HG03095 (cell line): Measurements from ENCODE around the gene SP9.
"Not testable (repeated sequence)": the region's sequence is repeated elsewhere in the genome, so short reads cannot be mapped to it uniquely, and the experiment has no call there.

Source experiments
- ATAC-seq: cut with Tn5 transposase; IDR thresholded peaks from one replicate; pipeline ENCODE4 v1.9.1; 2021; ENCODE audit warnings: moderate library complexity; ENCODE audit not compliant: unreplicated experiment

The SP9 gene

DNA sequence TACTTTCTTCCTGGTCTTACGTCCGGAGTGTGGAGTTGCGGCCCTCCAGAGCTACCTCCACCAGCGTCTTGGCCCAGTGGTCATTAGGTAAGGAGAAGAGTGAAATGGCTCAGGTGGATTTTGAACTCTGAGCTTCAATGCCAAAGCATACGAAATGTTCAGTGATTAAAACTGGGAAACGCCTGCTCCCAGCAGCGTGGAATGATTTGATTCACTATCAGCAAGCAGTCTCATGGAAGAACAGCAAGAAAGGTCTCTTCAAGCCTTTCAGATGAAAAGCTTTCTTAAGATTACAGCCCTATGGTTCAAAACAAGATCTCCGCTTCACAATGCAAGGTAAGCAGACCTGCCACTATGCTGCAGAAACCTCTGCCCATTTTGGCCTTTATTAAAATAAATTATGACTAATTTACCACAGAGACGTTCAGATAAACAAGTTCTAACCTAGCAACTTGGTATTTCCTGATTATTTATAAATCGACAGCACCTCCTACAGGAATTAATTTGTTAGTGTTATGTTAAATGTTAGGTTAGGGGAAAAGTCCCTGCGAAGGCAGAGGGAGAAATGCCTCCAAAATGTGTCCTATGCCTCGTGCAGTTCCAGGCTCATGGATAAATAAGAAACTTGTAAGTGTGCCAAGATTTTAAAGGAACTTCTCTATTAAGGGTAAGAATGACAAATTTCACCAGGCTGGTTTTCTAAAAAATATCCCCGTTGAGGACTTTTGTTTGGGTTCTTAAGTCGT, 10.1 kb downstream of the SP9 start:
- ATAC-seq: no peak

GRCh38 chr2:174350018-174350417, 15.3 kb downstream of the SP9 start:
- no peak for ATAC-seq

DNA sequence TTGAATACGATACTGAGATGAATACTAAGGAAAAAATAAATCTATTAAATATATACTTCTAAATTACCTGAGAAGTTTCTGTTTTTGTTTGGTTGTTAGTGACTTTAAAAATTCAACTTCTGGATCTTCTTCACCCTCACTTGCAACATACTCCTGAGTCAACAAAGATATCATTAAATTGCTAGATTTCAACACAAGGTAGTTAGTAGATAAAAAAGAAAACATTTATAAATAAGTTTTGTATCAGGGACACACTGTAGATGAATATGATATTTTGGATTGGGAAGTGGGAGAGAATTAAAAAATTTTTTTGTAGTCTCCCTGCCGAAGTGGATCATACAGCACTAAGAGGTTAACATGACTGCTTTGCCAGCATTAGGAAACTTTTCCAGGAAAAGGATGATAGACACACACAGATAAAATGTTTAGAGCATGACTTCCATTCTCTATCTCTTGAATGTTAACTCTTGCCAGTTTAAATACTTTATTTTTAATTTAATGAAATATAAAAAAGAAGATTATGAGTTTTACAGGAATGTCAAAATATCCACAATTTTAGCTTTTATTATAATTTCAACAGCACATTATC, 15.9 kb downstream of the SP9 start:
- ATAC-seq: no peak

DNA sequence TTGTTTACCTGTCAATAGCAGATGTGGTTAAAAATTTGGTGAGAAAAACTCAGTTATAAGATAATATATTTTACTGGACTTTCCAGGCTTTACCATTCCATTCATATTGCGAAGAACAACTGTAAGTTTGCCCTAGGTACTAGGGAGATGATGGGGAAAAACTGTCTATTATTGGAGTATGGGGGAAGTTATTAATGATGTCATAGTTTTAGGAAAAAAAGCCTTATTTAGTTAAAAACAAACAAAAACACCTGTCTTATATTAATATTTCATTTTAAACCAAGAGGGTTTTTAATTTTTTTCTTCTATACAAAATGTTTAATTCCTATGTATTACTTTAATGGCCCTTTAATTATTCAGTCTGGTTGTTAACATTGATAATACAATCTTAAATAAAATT, 18.2 kb downstream of the SP9 start:
- ATAC-seq: no peak

DNA sequence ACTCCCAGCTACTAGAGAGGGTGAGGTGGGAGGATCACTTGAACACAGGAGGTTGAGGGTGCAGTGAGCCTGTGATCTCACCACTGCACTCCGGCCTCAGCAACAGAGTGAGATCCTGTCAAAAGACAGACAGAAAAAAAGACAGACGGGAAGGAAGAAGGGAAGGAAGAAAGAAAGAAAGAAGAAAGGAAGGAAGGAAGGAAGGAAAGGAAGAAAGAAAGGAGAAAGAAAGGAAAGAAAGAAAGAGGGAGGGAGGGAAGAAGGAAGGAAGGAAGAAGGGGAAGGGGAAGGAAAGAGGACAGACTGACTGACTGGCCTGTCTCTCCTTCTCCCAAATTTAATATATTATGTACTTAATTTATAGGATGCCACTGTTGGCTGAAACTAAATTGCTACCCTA, 21.6 kb downstream of the SP9 start:
- no peak for ATAC-seq

DNA sequence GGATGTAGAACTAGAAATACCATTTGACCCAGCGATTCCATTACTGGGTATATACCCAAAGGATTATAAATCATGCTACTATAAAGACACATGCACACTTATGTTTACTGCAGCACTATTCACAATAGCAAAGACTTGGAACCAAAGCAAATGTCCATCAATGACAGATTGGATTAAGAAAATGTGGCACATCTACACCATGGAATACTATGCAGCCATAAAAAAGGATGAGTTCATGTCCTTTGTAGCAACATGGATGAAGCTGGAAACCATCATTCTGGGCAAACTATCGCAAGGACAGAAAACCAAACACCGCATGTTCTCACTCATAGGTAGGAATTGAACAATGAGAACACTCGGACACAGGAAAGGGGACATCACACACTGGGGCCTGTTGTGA, 24.9 kb downstream of the SP9 start:
- ATAC-seq: not testable (repeated sequence)

- ATAC-seq: no peak
These were observed 28.2 kb downstream of the SP9 start for GRCh38 chr2:174362949-174363348.

DNA sequence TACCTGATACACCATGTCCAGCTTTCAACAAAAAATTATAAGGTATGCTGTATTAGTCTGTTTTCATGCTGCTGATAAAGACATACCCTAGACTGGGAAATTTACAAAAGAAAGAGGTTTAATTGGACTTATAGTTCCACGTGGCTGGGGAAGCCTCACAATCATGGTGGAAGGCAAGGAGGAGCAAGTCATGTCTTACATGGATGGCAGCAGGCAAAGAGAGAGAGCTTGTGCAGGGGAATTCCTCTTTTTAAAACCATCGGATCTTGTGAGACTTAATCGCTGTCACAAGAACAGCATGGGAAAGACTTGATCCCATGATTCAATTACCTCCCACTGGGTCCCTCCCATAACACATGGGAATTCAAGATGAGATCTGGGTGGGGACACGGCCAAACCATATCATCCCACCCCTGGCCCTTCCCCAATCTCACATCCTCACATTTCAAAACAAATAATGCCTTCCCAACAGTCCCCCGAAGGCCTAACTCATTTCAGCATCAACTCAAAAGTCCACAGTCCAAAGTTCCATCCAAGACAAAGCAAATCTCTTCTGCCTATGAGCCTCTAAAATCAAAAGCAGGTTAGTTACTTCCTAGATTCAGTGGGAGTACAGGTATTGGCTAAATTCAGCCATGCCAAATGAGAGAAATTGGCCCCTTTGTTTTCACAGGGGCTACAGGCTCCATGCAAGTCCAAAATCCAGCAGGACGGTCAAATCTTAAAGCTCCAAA, 28.9 kb downstream of the SP9 start:
- ATAC-seq: not testable (repeated sequence)

DNA sequence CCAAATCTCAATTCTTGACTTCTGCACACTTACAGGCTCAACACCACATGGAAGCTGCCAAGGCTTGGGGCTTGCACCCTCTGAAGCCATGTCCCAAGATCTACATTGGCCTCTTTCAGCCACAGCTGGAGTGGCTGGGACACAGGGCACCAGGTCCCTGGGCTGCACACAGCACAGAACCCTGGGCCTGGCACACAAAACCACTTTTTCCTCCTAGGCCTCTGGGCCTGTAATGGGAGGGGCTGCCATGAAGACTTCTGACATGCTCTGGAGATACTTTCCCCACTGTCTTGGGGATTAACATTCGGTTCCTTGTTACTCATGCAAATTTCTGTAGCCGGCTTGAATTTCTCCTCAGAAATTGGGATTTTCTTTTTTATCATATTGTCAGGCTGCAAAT, 29.9 kb downstream of the SP9 start:
- ATAC-seq: no peak

DNA sequence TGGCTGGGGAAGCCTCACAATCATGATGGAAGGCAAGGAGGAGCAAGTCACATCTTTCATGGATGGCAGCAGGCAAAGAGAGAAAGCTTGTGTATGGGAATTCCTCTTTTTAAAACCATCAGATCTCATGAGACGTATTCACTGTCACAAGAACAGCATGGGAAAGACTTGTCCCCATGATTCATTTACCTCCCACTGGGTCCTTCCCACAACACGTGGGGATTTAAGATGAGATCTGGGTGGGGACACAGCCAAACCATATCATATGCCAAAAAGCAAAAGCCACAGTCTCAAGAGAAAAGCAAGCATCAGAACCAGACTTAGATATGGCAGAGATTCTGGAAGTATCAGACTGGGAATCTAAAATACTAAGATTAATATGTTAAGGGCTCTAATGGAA, 30.8 kb downstream of the SP9 start:
- no peak for ATAC-seq

GRCh38 chr2:174368691-174369090, 33.9 kb downstream of the SP9 start:
- no peak for ATAC-seq

DNA sequence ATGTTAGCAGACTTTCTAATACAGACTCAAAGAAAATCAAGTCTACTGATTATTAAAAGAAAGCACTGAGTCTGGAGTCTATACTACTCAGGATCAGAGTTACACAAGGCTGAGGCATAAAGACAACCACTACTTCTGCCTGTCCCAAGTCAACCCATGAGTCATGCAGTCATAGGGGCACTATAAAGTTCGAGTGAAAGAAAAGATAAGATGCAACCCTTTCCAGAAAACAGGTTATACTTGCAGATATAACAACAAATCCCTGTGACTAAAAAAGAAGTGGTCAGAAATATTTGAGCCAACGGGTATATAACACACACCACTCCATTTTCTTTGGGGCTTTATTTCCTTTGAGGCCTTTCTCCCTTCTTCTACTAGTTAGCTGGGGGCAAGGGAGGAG, 42.2 kb downstream of the SP9 start:
- no peak for ATAC-seq

- no peak for ATAC-seq
These were observed 49.0 kb downstream of the SP9 start for GRCh38 chr2:174383796-174384195.

GRCh38 chr2:174385201-174385600, 50.4 kb downstream of the SP9 start:
- ATAC-seq: no peak
